GM12878 (cell line): ENCODE measurements around the gene OR2T35. TPM values are rescaled to one million over a fixed set of nuclear protein-coding genes. Genes with fewer than 3 reads are reported as not detected.
"Not testable (repeated sequence)": the region's sequence is repeated elsewhere in the genome, so short reads cannot be mapped to it uniquely, and the experiment has no call there.

Experiments used
- ATAC-seq: fragments of 200-7000 bp; cut with Tn5 transposase; 3 replicates; pipeline ENCODE4 v1.9.1; 2020; ENCODE audit warnings: mild to moderate bottlenecking, moderate library complexity
- BruUV-seq: library from RNA; stranded (reverse); fragments of 400-500 nt; replicated peaks from 2 replicates; lab custom pipeline; 2021; lab: Mats Ljungman, UMichigan
- CTCF ChIA-PET: fragments of 300-600 bp; sonication (Branson Sonifier 250); formaldehyde crosslinking; extraction: SDS; loops from one replicate; lab custom pipeline; 2021; ENCODE audit warnings: inconsistent platforms; lab: Yijun Ruan, JAX
- POLR2A ChIA-PET: fragments of 350-600 bp; formaldehyde crosslinking; extraction: SDS; loops from one replicate; lab custom pipeline; 2021; ENCODE audit warnings: inconsistent platforms; lab: Charles Lee
- RAD21 ChIA-PET: fragments of 300-600 bp; sonication (Branson Sonifier 250); formaldehyde crosslinking; loops from one replicate; lab custom pipeline; 2023; ENCODE audit warnings: antibody characterized with exemption; ENCODE audit not compliant: unreplicated experiment; lab: Charles Lee
- SMC1A ChIA-PET: fragments of 300-600 bp; sonication (Branson Sonifier 250); formaldehyde crosslinking; loops from one replicate; lab custom pipeline; 2023; ENCODE audit not compliant: unreplicated experiment, uncharacterized antibody; lab: Charles Lee
- DNase-seq: peaks from one replicate; pipeline ENCODE4 v3.0.0-alpha.2; 2011; ENCODE audit warnings: low read depth, low spot score
- FAIRE-seq: peaks from 3 replicates; lab custom pipeline; 2011; peaks lifted over from hg19 to GRCh38; lab: Jason Lieb, UNC
- H2AFZ ChIP-seq: 2 replicates; pipeline ENCODE4 v1.6.0; 2011; ENCODE audit warnings: low read depth, low read length, control low read depth; ENCODE audit not compliant: control insufficient read depth
- H3K27ac ChIP-seq: 2 replicates; pipeline ENCODE4 v1.5.1; 2011; ENCODE audit warnings: control low read depth; ENCODE audit not compliant: control insufficient read depth, insufficient read depth
- H3K27me3 ChIP-seq, 2 experiments: replicated peaks in 1 of 2; 2 replicates each; pipeline versions ENCODE4 v1.6.0 to v1.6.1; 2011; ENCODE audit warnings: low read length in 1 of 2; ENCODE audit not compliant: control insufficient read depth in 2 of 2, insufficient read depth in 2 of 2
- H3K36me3 ChIP-seq, 2 experiments: 2 replicates each; pipeline ENCODE4 v1.5.1; 2011; ENCODE audit warnings: low read length in 1 of 2; ENCODE audit not compliant: control insufficient read depth in 2 of 2, insufficient read depth in 2 of 2
- H3K4me1 ChIP-seq: 2 replicates; pipeline ENCODE4 v1.6.1; 2011; ENCODE audit warnings: mild to moderate bottlenecking, low read length, moderate library complexity, mixed read lengths; ENCODE audit not compliant: control insufficient read depth, insufficient read depth
- H3K4me2 ChIP-seq: 2 replicates; pipeline ENCODE4 v1.6.0; 2011; ENCODE audit warnings: control low read depth; ENCODE audit not compliant: control insufficient read depth, insufficient read depth
- H3K4me3 ChIP-seq: fragments of 200-600 bp; sonication (generic); 2 replicates; pipeline ENCODE4 v1.5.1; 2016
- H3K79me2 ChIP-seq: 2 replicates; pipeline ENCODE4 v1.6.0; 2011; ENCODE audit warnings: low read length; ENCODE audit not compliant: control insufficient read depth, insufficient read depth
- H3K9ac ChIP-seq: 2 replicates; pipeline ENCODE4 v1.8.0; 2011; ENCODE audit warnings: low read length, control low read depth, mixed read lengths; ENCODE audit not compliant: control insufficient read depth, insufficient read depth
- H3K9me3 ChIP-seq: replicated peaks from 3 replicates; pipeline ENCODE4 v1.5.1; 2011; ENCODE audit warnings: mild to moderate bottlenecking, low read length; ENCODE audit not compliant: control insufficient read depth, insufficient read depth
- H4K20me1 ChIP-seq: 2 replicates; pipeline ENCODE4 v1.6.0; 2011; ENCODE audit not compliant: control insufficient read depth, insufficient read depth
- ATF2 ChIP-seq: IDR thresholded peaks from 2 replicates; pipeline ENCODE4 v1.6.1; 2012; ENCODE audit warnings: low read length, inconsistent platforms
- FOXM1 ChIP-seq: IDR thresholded peaks from 2 replicates; pipeline ENCODE4 v1.6.1; 2012; ENCODE audit warnings: low read depth, mild to moderate bottlenecking, inconsistent platforms, low read length, moderate library complexity
- NFIC ChIP-seq: IDR thresholded peaks from 2 replicates; pipeline ENCODE4 v1.6.1; 2012; ENCODE audit warnings: low read depth, mild to moderate bottlenecking, inconsistent platforms, low read length, moderate library complexity
- RUNX3 ChIP-seq: IDR thresholded peaks from 2 replicates; pipeline ENCODE4 v1.6.1; 2012; ENCODE audit warnings: low read length, inconsistent platforms
- WGBS: methylation state at CpG from one replicate; pipeline ENCODE4 v1.1.6; 2016; ENCODE audit warnings: low lambda C conversion rate; ENCODE audit not compliant: insufficient replicate concordance, insufficient coverage; ENCODE audit errors: missing lambda C conversion rate; 5-methylcytosine and 5-hydroxymethylcytosine counted together
- in situ Hi-C: fragments of 300-500 bp; cut with MboI; formaldehyde crosslinking; loops from 9 replicates; pipeline ENCODE4 v1.14.3; 2018; ENCODE audit warnings: mixed read lengths
- intact Hi-C: fragments of 100-400 bp; cut with micrococcal nuclease; formaldehyde crosslinking; loops from one replicate; pipeline ENCODE4 v1.14.2; 2022; ENCODE audit not compliant: unreplicated experiment
- polyA plus RNA-seq, 11 experiments: library from polyadenylated mRNA; depleted of rRNA in 4 of 11; unstranded in 6 of 11; stranded (reverse) in 5 of 11; fragments of >200 nt; fragmentation: Nextera tagmentation in 4 of 11; fragmentation: Illumina TruSeq in 1 of 11; extraction: Ambion mirVana in 4 of 11; extraction: Trizol in 1 of 11; gene quantifications; 1 replicate in 1 of 11; 2 replicates in 10 of 11; pipeline versions ENCODE4 v1.2.1 to v1.2.3, GENCODE V29; 2011 to 2016; ENCODE audit warnings: inconsistent platforms in 2 of 11, missing spikeins in 2 of 11, low read depth in 1 of 11
- total RNA-seq, 4 experiments: library from RNA; depleted of rRNA in 3 of 4; stranded (reverse); fragments of >200 nt in 3 of 4; fragmentation: Illumina TruSeq in 1 of 4; extraction: Trizol in 1 of 4; gene quantifications; 2 replicates each; pipeline versions ENCODE4 v1.2.1 to v1.2.3, GENCODE V29; 2013 to 2021

OR2T35 gene
- total and polyA plus RNA-seq, 10 of the 15 experiments (the other 5 are each of a cell fraction or from before 2014, with no cell fraction given), result 0.03 to 0.89 (median 0.38) TPM; not detected in 2

- H3K27ac ChIP-seq, result peak overlapping the region; percentile 42
- DNase-seq (peak; percentile 24), ATAC-seq (peak; percentile 87)
- not testable (repeated sequence) for H3K9ac ChIP-seq, BruUV-seq
- TF ChIP-seq ATF2 (0 out of 2 replicates have a peak, but pooled peaks have one; percentile 26), NFIC (peak; percentile 34; the same call in 1 of the 2 replicates), FOXM1 (peak; percentile 34; the same call in 1 of the 2 replicates), RUNX3 (peak; percentile 49; the same call in 1 of the 2 replicates)
- TF ChIP-seq, all 136 proteins: peak for 4; not testable (repeated sequence) for 132
- H3K9me3 ChIP-seq, H4K20me1 ChIP-seq, POLR2A ChIA-PET, in situ Hi-C loops, FAIRE-seq, CTCF ChIA-PET, H3K4me1 ChIP-seq, intact Hi-C loops, H3K36me3 ChIP-seq, H3K79me2 ChIP-seq, H3K4me3 ChIP-seq, H3K27me3 ChIP-seq: not testable (repeated sequence)
- ChIA-PET SMC1A (interaction anchor here (0.9 kb wide), 1 partner anchor 222 kb away, joined by 3 read pairs; no protein-coding TSS in a partner anchor), RAD21 (interaction anchor here (0.6 to 1.0 kb wide), 3 partner anchors 29 to 222 kb away, joined by 3 to 8 read pairs (median 4); no protein-coding TSS in a partner anchor)
- peak overlapping the region; percentile 25; the same call in 1 of the 2 replicates for H3K4me2 ChIP-seq
- WGBS, result 25% methylated on average over 6 of the region's 6 CpGs
- H2AFZ ChIP-seq, result peak overlapping the region; percentile 12; the same call in 1 of the 2 replicates
Observed at GRCh38 chr1:248656797-248657196, 11.7 kb upstream of the OR2T35 start.

- H3K9me3 ChIP-seq, intact Hi-C loops, in situ Hi-C loops, H4K20me1 ChIP-seq, H3K4me3 ChIP-seq, H2AFZ ChIP-seq, H3K79me2 ChIP-seq, BruUV-seq, POLR2A ChIA-PET, H3K27me3 ChIP-seq, H3K9ac ChIP-seq, RAD21 ChIA-PET, H3K36me3 ChIP-seq, H3K4me2 ChIP-seq, SMC1A ChIA-PET, DNase-seq, H3K4me1 ChIP-seq, CTCF ChIA-PET: not testable (repeated sequence)
- H3K27ac ChIP-seq, result 0 out of 2 replicates have a peak within 1 kb of the TSS, but pooled peaks have one; percentile 42
- WGBS, result 20% methylated on average over 1 of the region's 3 CpGs
- peak; percentile 62 for ATAC-seq
- peak; percentile 95 for FAIRE-seq
Observed at GRCh38 chr1:248655354-248655753, 10.3 kb upstream of the OR2T35 start, which contains the start of gene OR2T27. Gene OR2T27 (minus strand): TSS chr1:248655528. CDS start chr1:248650884, 4,644 bp downstream.

- H3K27ac ChIP-seq, H3K27me3 ChIP-seq, CTCF ChIA-PET, H3K4me2 ChIP-seq, BruUV-seq, SMC1A ChIA-PET, H3K4me3 ChIP-seq, RAD21 ChIA-PET, H3K9me3 ChIP-seq, in situ Hi-C loops, H2AFZ ChIP-seq, H4K20me1 ChIP-seq, H3K79me2 ChIP-seq, H3K4me1 ChIP-seq, POLR2A ChIA-PET, H3K9ac ChIP-seq, DNase-seq, H3K36me3 ChIP-seq, intact Hi-C loops: not testable (repeated sequence)
- ATAC-seq, result peak; percentile 75
- no CpG with 5 or more reads among the region's 1 CpG for WGBS
- FAIRE-seq, result peak; percentile 61
Observed at GRCh38 chr1:248648770-248649536, 3.9 kb upstream of the OR2T35 start.
